Breast epithelium (tissue), 4 donors: ENCODE measurements around the gene MAP6D1. TPM values are rescaled to one million over a fixed set of nuclear protein-coding genes. Genes with fewer than 3 reads are reported as not detected.

Source experiments
- DNase-seq, 2 donors: peaks; one replicate each; pipeline ENCODE4 v3.0.0-alpha.2; 2019; ENCODE audit warnings: low spot score in 2 of 2
- H3K27ac ChIP-seq, 2 donors: fragments of 200-600 bp; sonication (generic) in 1 of 2; one replicate each; pipeline ENCODE4 v1.5.1; 2016 to 2019; ENCODE audit warnings: mild to moderate bottlenecking in 1 of 2
- H3K27me3 ChIP-seq, 2 donors: fragments of 200-600 bp; sonication (generic) in 1 of 2; one replicate each; pipeline versions ENCODE4 v1.5.1 to v1.6.0; 2017 to 2019; ENCODE audit warnings: control low read depth in 1 of 2, mild to moderate bottlenecking in 1 of 2
- H3K36me3 ChIP-seq: fragments of 200-600 bp; one replicate; pipeline ENCODE4 v1.5.1; 2019
- H3K4me1 ChIP-seq, 2 donors: fragments of 200-600 bp; sonication (generic); one replicate each; pipeline ENCODE4 v1.5.1; 2016 to 2019; ENCODE audit warnings: control low read depth in 1 of 2
- H3K4me3 ChIP-seq, 3 donors: fragments of 200-600 bp; sonication (generic); 1 replicate in 2 of 3; 2 replicates in 1 of 3; pipeline ENCODE4 v1.5.1; 2016 to 2019; ENCODE audit warnings: mild to moderate bottlenecking in 3 of 3, moderate library complexity in 2 of 3
- H3K9me3 ChIP-seq, 2 donors: fragments of 200-600 bp; sonication (generic) in 1 of 2; one replicate each; pipeline ENCODE4 v1.5.1; 2016 to 2019; ENCODE audit warnings: control low read depth in 1 of 2
- CTCF ChIP-seq, 3 donors: fragments of 450-650 bp; IDR thresholded peaks; one replicate each; pipeline ENCODE4 v1.5.1; 2016 to 2017; ENCODE audit warnings: antibody characterized with exemption in 3 of 3, mild to moderate bottlenecking in 3 of 3, moderate library complexity in 3 of 3
- POLR2A ChIP-seq: fragments of 450-650 bp; IDR thresholded peaks from one replicate; pipeline ENCODE4 v1.6.1; 2016; ENCODE audit warnings: antibody characterized with exemption, mild to moderate bottlenecking, moderate library complexity
- POLR2AphosphoS5 ChIP-seq, 3 donors: sonication (generic); formaldehyde crosslinking; IDR thresholded peaks; one replicate each; pipeline ENCODE4 v1.6.1; 2017; ENCODE audit warnings: antibody characterized with exemption in 3 of 3
- intact Hi-C: fragments of 100-400 bp; cut with DNase I; formaldehyde crosslinking; loops from one replicate; pipeline ENCODE4 v1.15.1; 2023; ENCODE audit warnings: low total_unique reads
- total RNA-seq, 3 donors: library from RNA; depleted of rRNA; stranded (reverse); fragments of >200 nt; gene quantifications; one replicate each; pipeline ENCODE4 v1.1.0, GENCODE V29; 2016

The MAP6D1 gene
- total RNA-seq, 3 donors from 2014 or later = 0.33 to 2.1 (median 1.8) TPM

- no peak overlapping the region for H3K4me3 ChIP-seq
- peaks cover 14% of the 10 kb centered on the region for H3K36me3 ChIP-seq
- no peak overlapping the region for H3K27ac ChIP-seq
- intact Hi-C loops = no loop called here
- H3K4me1 ChIP-seq = no peaks in the 10 kb centered on the region
- H3K9me3 ChIP-seq = no peaks in the 10 kb centered on the region
- DNase-seq = no peak
- no peak for TF ChIP-seq POLR2AphosphoS5 (IDR thresholded peaks at IDR 0.05)
- no peak for TF ChIP-seq CTCF (IDR thresholded peaks at IDR 0.05)
- TF ChIP-seq POLR2A = no peak
- no peaks in the 10 kb centered on the region for H3K27me3 ChIP-seq
These were observed 25.0 kb downstream of the MAP6D1 start for GRCh38 chr3:183800243-183800863.

GRCh38 chr3:183799461-183799860, 25.9 kb downstream of the MAP6D1 start:
- no peaks in the 10 kb centered on the region for H3K9me3 ChIP-seq
- no peak overlapping the region for H3K4me3 ChIP-seq
- no peak overlapping the region for H3K27ac ChIP-seq
- DNase-seq = no peak
- peaks cover 13% of the 10 kb centered on the region for H3K36me3 ChIP-seq
- TF ChIP-seq POLR2A (no peak), CTCF (IDR thresholded peaks at IDR 0.05) (no peak), POLR2AphosphoS5 (IDR thresholded peaks at IDR 0.05) (no peak)
- intact Hi-C loops = no loop called here
- H3K27me3 ChIP-seq = no peaks in the 10 kb centered on the region
- no peaks in the 10 kb centered on the region for H3K4me1 ChIP-seq

GRCh38 chr3:183797996-183798395, 27.4 kb downstream of the MAP6D1 start:
- Histone ChIP-seq H3K4me3 (no peak overlapping the region), H3K9me3 (no peaks in the 10 kb centered on the region), H3K36me3 (peaks cover 3% of the 10 kb centered on the region), H3K27me3 (no peaks in the 10 kb centered on the region), H3K4me1 (no peaks in the 10 kb centered on the region), H3K27ac (no peak overlapping the region)
- no peak for DNase-seq
- intact Hi-C loops = no loop called here
- TF ChIP-seq CTCF (IDR thresholded peaks at IDR 0.05) (no peak), POLR2AphosphoS5 (IDR thresholded peaks at IDR 0.05) (no peak)

- intact Hi-C loops = no loop called here
- TF ChIP-seq CTCF (IDR thresholded peaks at IDR 0.05) = no peak
- TF ChIP-seq POLR2A = no peak
- no peak for TF ChIP-seq POLR2AphosphoS5 (IDR thresholded peaks at IDR 0.05)
These were observed 29.0 kb downstream of the MAP6D1 start for GRCh38 chr3:183796372-183796771.

GRCh38 chr3:183794452-183794851, 30.9 kb downstream of the MAP6D1 start:
- DNase-seq = no peak
- intact Hi-C loops = loop anchor here (5.0 kb wide), 1 partner anchor 817 kb away; no protein-coding TSS in a partner anchor
- Histone ChIP-seq H3K4me3 (no peak overlapping the region), H3K27ac (no peak overlapping the region), H3K4me1 (no peaks in the 10 kb centered on the region), H3K36me3 (peaks cover 3% of the 10 kb centered on the region), H3K27me3 (no peaks in the 10 kb centered on the region), H3K9me3 (no peaks in the 10 kb centered on the region)
- TF ChIP-seq POLR2A = no peak
- no peak for TF ChIP-seq CTCF (IDR thresholded peaks at IDR 0.05)
- TF ChIP-seq POLR2AphosphoS5 (IDR thresholded peaks at IDR 0.05) = no peak

More at GRCh38 chr3:183796372-183796771, 29.0 kb downstream of the MAP6D1 start:
- Histone ChIP-seq H3K4me1 (no peaks in the 10 kb centered on the region), H3K27ac (no peak overlapping the region), H3K36me3 (peaks cover 3% of the 10 kb centered on the region), H3K4me3 (no peak overlapping the region), H3K9me3 (no peaks in the 10 kb centered on the region), H3K27me3 (no peaks in the 10 kb centered on the region)
- no peak for DNase-seq
